T-helper 22 cell (primary cell): ENCODE measurements around the gene ACYP2.
"Not testable (repeated sequence)": the region's sequence is repeated elsewhere in the genome, so short reads cannot be mapped to it uniquely, and the experiment has no call there.

Experiments used
- DNase-seq: peaks from one replicate; pipeline ENCODE4 v3.0.0-alpha.2; 2020; ENCODE audit warnings: low read depth

ACYP2 gene

GRCh38 chr2:54226260-54226659, 110.8 kb downstream of the ACYP2 start:
- no peak for DNase-seq

GRCh38 chr2:54227798-54228197, 112.4 kb downstream of the ACYP2 start:
- no peak for DNase-seq

GRCh38 chr2:54228945-54229344, 113.5 kb downstream of the ACYP2 start:
- DNase-seq, result no peak

GRCh38 chr2:54233832-54234649, 118.6 kb downstream of the ACYP2 start:
- DNase-seq, result no peak

GRCh38 chr2:54237428-54237827, 122.0 kb downstream of the ACYP2 start:
- no peak for DNase-seq

- DNase-seq, result no peak
Observed at GRCh38 chr2:54239427-54239826, 124.0 kb downstream of the ACYP2 start.

- no peak for DNase-seq
Observed at GRCh38 chr2:54240515-54241469, 125.4 kb downstream of the ACYP2 start.

- no peak for DNase-seq
Observed at GRCh38 chr2:54247115-54247514, 131.7 kb downstream of the ACYP2 start.

GRCh38 chr2:54249629-54250028, 134.2 kb downstream of the ACYP2 start:
- no peak for DNase-seq

- no peak for DNase-seq
Observed at GRCh38 chr2:54254180-54254579, 138.8 kb downstream of the ACYP2 start.

- DNase-seq, result no peak
Observed at GRCh38 chr2:54255230-54256090, 140.0 kb downstream of the ACYP2 start.

- DNase-seq, result no peak
Observed at GRCh38 chr2:54256091-54256694, 140.8 kb downstream of the ACYP2 start, which contains the start of gene TSPYL6. Gene TSPYL6, minus strand, starts transcription at chr2:54256229. Its CDS starts 78 bp downstream, at chr2:54256151.

- no peak for DNase-seq
Observed at GRCh38 chr2:54258166-54258565, 142.8 kb downstream of the ACYP2 start.

GRCh38 chr2:54259413-54260240, 144.2 kb downstream of the ACYP2 start:
- DNase-seq, result no peak

- no peak for DNase-seq
Observed at GRCh38 chr2:54260241-54260595, 144.8 kb downstream of the ACYP2 start.

- DNase-seq, result no peak
Observed at GRCh38 chr2:54261537-54261936, 146.1 kb downstream of the ACYP2 start.

GRCh38 chr2:54262015-54262765, 146.8 kb downstream of the ACYP2 start:
- DNase-seq, result no peak

- DNase-seq, result not testable (repeated sequence)
Observed at GRCh38 chr2:54265081-54265480, 149.7 kb downstream of the ACYP2 start.

GRCh38 chr2:54267577-54267976, 152.2 kb downstream of the ACYP2 start:
- no peak for DNase-seq

GRCh38 chr2:54271189-54271588, 155.8 kb downstream of the ACYP2 start:
- DNase-seq, result no peak
